Measurements from ENCODE around the gene LEPROT. TPM values are rescaled to one million over a fixed set of nuclear protein-coding genes. Genes with fewer than 3 reads are reported as not detected.
"Not testable (repeated sequence)": the region's sequence is repeated elsewhere in the genome, so short reads cannot be mapped to it uniquely, and the experiment has no call there.

Gene LEPROT
- polyA plus RNA-seq, 3 donors: 127 to 173 (median 150) TPM

GRCh38 chr1:65458730-65459396 is 38.4 kb downstream of the LEPROT start:
- DNase-seq (ENCODE audit: extremely low read depth in 1 of 11, low read depth in 9 of 11, low spot score in 4 of 11): no peak

DNA sequence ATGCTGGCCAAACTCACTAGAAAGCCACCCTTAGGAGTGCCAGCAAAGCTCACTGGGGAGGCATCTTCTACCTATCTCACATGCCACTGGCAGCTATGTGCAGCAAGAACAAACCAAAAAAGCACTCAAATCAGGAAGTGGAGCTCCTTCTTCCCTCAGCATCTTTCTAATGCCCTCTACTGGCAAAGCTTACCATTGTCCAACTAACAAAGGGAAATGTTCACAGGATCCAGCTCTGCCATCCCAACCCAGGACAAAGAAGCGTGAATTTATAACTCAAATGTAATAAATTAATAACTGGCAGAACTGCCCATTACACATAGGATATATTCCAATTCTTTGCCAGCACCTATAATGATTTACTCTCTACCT is 38.9 kb downstream of the LEPROT start:
- DNase-seq (ENCODE audit: extremely low read depth in 1 of 11, low read depth in 9 of 11, low spot score in 4 of 11): no peak

- not testable (repeated sequence) for DNase-seq (ENCODE audit: extremely low read depth in 1 of 11, low read depth in 9 of 11, low spot score in 4 of 11)
Measured at GRCh38 chr1:65465837-65466236, 45.4 kb downstream of the LEPROT start.

DNA sequence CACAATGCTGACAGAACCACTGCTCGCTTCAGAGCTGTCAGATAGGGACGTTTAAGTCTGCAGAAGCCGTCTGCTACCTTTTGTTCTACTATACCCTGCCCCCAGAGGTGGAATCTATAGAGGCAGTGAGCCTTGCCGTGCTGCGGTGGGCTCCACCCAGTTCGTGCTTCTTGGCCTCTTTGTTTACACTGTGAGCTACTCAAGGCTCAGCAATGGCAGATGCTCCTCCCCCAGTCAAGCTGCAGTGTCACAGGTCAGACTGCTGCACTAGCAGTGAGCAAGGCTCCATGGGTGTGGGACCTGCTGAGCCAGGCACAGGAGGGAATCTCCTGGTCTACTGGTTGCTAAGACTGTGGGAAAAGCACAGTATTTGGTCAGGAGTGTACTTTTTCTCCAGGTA is 47.1 kb downstream of the LEPROT start:
- no peak for DNase-seq (ENCODE audit: extremely low read depth in 1 of 11, low read depth in 9 of 11, low spot score in 4 of 11)

- no peak for DNase-seq (ENCODE audit: extremely low read depth in 1 of 11, low read depth in 9 of 11, low spot score in 4 of 11)
Measured at GRCh38 chr1:65469126-65469888, 48.8 kb downstream of the LEPROT start.

GRCh38 chr1:65469889-65470340 is 49.4 kb downstream of the LEPROT start:
- no peak for DNase-seq (ENCODE audit: extremely low read depth in 1 of 11, low read depth in 9 of 11, low spot score in 4 of 11)

DNA sequence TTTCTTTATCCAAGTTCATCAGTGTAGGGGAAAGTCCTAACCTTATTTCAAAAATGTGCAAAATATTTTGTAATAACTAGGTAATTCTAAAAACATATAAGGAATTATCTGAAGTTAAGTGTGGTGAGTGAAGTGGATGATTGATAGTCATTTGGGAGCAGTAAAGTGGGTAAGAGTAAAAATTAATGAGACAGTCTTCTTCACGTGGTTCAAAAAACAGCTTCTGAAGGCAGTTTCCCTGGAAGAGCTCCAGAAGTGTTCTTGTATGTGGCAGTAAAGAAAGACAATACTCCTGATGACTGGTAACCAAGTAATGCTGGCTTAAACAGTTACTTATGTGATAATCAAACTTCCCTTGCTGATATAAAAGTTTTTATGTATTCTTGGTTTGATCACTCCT is 50.3 kb downstream of the LEPROT start:
- no peak for DNase-seq (ENCODE audit: extremely low read depth in 1 of 11, low read depth in 9 of 11, low spot score in 4 of 11)

DNA sequence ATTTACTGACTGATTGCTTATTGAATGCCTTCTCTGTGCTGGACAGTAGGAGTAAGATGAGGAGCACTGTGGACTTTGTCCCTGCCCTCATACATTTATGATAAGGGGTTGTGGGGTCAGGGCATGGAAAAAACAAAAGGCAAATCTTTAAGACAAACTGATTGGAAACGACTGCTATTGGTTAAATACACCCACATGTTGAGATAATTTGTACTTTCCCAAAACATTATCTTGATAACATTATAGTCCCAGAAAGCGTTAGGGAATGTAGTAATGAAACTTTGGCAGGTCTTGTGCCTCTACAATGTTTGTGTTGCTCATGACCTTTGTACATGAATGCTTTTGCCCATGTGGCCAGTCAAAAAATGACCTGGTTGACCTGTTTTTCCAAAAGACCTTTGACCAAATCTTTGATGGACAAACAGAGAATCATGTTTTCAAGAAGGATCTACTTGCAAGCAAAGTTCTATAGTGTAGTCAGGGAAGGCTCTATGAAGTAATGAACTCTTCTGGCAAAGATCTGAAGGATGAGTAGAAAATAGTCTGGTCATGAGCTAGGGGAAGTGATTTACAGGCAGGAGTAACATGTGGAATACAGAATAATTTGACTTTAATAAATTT is 50.9 kb downstream of the LEPROT start:
- no peak for DNase-seq (ENCODE audit: extremely low read depth in 1 of 11, low read depth in 9 of 11, low spot score in 4 of 11)

DNA sequence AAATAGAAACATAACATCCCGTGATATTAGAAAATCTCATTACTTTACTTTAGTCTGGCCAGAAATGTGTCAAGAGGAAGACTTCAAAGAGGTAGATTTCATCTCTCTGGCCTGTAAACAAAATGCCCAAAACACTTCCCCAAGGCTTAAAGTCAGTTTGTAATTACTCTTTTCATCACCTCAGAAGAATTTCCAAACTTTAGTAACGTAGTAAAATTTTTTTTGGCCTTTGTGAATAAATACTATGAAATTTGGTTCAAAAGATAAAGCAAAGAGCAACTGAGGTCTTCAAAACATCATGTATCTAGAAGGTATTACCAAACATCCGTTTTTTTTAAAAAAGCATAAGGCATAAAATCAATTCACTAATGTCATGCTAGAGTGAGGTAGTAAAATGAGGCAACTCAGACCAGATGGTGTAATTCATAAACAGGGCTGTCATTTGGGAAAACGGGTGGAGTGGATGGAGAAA is 51.4 kb downstream of the LEPROT start:
- no peak for DNase-seq (ENCODE audit: extremely low read depth in 1 of 11, low read depth in 9 of 11, low spot score in 4 of 11)

- no peak for DNase-seq (ENCODE audit: extremely low read depth in 1 of 11, low read depth in 9 of 11, low spot score in 4 of 11)
Measured at GRCh38 chr1:65476327-65476726, 55.9 kb downstream of the LEPROT start.

DNA sequence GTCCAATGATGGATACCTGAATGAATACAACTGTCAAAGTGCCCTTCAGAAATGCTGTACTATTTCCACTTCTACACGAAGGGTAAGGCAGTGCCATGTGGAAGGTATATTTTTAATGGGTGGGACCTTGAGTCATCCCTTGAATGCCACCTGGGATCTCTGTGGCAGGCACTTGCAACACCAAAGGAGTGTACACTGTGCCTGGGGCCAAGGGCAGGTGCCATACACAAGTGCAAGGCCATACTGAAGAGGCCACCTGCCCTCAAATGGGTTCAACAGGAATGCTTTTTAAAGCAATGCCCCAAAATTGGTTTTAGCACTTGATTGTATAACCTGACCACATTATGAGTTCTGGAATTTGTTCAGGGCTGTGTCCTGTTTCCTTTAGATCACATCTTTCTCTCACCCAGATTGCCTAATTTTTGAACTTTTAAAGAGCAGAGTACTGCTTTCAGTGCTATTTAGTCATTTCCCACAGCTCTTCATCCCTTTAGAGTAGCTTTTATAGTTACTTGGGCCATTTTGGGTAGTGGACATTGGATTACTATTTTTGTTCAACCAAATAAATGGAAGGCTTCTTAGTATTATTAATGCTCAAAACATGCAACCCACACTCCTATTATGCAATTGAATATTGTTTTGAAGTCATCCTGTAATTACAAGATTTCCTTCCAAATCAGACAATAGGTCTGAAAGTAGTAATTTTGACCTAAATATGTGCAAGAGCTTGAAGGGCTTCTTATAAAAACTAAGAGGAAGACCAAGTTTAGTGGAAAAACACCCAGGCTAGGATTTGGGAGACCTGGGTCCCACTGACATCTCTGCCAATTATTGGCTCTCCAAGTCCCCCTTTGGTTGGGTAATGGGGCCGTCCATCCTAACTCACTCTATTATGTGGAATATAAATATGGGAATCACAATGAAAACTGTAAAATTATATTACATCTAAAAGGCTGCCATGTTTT is 57.2 kb downstream of the LEPROT start:
- no peak for DNase-seq (ENCODE audit: extremely low read depth in 1 of 11, low read depth in 9 of 11, low spot score in 4 of 11)

GRCh38 chr1:65478379-65479026 is 58.0 kb downstream of the LEPROT start:
- DNase-seq (ENCODE audit: extremely low read depth in 1 of 11, low read depth in 9 of 11, low spot score in 4 of 11): no peak

- no peak for DNase-seq (ENCODE audit: extremely low read depth in 1 of 11, low read depth in 9 of 11, low spot score in 4 of 11)
Measured at GRCh38 chr1:65479554-65480204, 59.2 kb downstream of the LEPROT start.

DNA sequence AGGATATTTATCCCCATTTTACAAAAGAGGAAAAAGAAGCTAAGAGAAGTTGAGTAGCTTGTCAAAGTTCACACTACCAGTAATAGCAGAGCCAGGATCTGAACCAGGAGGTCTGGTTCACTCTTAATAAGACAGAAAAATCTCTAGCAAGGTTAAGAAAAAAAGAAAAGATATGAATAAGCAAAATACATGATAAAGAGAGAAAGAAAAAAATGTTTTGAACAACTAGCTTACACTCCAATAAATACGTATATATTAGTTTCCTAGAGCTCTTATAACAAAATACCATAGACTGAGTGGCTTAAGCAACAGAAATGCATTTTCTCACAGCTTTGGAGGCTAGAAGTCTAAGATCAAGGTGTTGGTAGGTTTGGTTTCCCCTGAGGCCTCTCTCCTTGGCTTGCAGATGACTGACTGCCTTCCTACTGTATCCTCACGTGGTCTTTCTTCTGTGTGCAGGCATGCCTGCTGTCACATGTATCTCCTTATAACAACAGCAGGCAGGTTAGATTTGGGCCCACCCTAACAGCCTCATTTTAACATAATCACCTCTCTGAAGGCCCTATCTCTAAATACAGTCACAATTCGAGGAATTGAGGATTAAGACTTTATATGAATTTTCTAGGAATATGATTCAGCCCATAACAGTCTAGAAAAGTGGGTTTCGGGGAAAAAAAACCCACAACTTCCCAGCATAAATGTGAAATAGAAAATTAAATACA is 60.4 kb downstream of the LEPROT start:
- DNase-seq (ENCODE audit: extremely low read depth in 1 of 11, low read depth in 9 of 11, low spot score in 4 of 11): no peak

DNA sequence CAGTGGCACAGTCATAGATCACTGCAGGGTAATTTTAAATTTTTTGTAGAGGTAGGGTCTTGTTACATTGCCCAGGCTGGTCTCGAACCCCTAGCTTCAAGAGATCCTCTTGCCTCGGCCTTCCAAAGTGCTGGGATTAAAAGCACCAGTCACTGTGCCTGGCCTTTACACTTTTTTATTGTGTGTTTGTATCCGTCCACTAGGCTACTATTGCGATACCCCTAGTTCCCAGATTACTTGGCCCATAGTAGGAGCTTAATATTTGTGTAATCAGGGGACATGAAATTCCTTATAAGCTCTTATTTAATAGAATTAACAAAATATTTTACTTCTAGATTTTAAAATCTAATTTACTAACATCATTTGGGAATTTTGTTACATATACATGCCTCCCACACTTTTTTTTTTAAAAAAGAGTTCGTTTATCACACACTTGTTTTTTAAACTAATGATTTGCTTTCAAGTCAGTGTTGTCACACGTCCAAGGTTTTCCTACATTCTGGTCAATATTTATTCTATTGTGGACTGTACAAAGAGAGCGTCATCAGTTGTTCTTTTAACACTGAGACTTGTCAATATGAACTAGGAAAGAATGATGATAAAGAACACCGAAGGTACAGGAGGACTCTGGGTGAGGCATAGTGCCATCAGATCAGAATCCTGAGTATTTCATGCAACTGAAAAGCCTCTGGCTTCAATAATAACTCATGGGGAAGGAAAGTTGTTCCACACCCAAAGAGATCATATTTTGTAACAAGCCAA is 63.7 kb downstream of the LEPROT start:
- no peak for DNase-seq (ENCODE audit: extremely low read depth in 1 of 11, low read depth in 9 of 11, low spot score in 4 of 11)

Data from renal cortex interstitium (tissue), 11 donors.